GM19463 (cell line): ENCODE measurements around the gene GPRC5D.
A peak's percentile ranks its signal among the peaks of the same experiment; 100 is the strongest.

Experiments used
- ATAC-seq: cut with Tn5 transposase; IDR thresholded peaks from one replicate; pipeline ENCODE4 v1.9.1; 2021; ENCODE audit warnings: mild to moderate bottlenecking, moderate library complexity; ENCODE audit not compliant: unreplicated experiment

GPRC5D gene

DNA sequence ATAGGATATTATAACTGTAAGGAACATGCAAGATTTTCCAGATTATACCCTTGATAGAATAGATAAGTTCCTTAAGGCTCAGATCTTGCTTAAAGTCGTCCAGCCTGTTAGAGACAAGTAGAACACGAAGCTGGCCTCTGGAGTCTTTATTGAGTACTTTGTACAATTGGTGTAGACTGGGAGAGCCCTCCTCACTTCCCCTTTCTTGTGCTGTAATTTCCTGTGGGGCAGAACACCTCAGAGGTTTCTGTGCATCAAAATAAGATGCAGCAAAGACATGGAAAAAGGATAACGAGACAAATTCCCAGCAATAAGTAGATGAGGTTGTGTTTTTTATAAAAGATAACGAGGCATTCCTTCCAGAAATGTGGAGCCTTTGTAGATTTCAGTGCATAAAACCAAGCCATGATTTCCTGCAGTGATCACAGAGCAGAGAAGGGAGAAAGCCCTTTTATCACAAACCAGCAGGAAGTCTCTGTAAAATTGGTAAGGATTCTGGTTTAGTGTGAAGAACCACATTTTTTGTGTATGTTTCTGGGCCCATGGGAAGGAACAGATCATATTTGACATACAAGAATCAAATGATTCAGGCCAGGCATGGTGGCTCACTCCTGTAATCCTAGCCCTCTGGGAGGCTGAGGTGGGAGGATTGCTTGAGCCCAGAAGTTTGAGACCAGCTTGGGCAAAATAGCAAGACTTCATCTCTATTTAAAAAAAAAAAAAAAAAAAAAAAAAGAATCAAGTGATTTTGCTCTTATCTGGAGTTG, 42.6 kb downstream of the GPRC5D start:
- no peak for ATAC-seq

DNA sequence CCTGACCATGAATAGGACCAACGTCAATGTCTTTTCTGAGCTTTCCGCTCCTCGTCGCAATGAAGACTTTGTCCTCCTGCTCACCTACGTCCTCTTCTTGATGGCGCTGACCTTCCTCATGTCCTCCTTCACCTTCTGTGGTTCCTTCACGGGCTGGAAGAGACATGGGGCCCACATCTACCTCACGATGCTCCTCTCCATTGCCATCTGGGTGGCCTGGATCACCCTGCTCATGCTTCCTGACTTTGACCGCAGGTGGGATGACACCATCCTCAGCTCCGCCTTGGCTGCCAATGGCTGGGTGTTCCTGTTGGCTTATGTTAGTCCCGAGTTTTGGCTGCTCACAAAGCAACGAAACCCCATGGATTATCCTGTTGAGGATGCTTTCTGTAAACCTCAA, 43.3 kb downstream of the GPRC5D start:
- ATAC-seq = no peak

- no peak for ATAC-seq
Observed at GRCh38 chr12:12908252-12908651, 43.7 kb downstream of the GPRC5D start.

- ATAC-seq = no peak
Observed at GRCh38 chr12:12907552-12907951, 44.4 kb downstream of the GPRC5D start.

GRCh38 chr12:12903642-12904609, 48.0 kb downstream of the GPRC5D start:
- no peak for ATAC-seq

DNA sequence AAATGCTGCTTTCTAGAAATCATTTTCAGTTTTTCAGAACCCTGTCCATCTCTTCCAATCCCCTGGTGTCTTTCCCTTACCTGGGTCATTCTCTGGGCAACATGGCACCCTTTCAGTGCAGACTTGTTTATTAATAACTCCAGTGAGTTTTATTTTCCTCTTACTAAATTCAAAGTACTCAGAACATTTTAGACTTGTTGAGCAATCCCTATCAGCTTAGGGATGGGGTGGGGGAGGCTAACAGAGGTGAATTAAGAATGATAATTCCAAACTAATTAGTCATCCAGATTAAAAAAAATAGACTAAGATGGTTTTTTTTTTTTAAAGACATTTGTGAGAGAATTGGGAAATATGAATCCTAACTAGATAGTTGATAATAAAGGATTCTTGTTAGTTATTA, 49.9 kb downstream of the GPRC5D start:
- ATAC-seq = no peak

DNA sequence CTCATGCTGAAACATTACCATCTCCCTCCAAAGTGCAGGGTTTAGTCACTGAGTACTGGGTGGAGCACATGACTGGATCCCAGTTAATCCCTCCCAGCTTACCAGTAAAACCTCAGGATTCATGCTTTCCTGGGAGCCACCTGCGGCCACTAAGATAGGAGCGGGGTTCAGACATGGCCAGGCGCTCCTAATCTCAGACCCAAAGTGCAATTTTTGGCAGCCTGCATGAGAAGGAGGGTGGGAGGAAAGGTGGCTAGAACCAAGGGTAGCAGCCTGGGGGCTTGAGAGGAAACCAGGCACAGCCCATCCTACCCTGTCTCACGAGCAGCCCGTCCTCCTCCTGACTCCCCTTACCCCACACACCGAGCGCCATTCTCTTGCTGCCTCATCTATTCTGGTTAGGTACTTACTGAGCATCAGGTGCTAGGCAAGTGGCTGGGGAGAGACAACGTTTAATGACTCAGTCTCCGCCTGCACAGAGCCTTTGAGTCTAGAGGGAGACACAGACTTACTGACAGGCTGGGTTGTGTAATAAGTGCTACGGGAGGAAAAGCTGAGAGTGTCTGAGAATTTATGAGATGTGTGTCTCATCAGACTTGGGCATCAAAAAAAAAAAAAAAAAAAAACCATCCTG, 50.7 kb downstream of the GPRC5D start:
- ATAC-seq = no peak

GRCh38 chr12:12900786-12901157, 51.2 kb downstream of the GPRC5D start:
- no peak for ATAC-seq

- peak; percentile 86 for ATAC-seq
Observed at GRCh38 chr12:12899530-12900380, 52.2 kb downstream of the GPRC5D start.

GRCh38 chr12:12898911-12899511, 53.0 kb downstream of the GPRC5D start:
- no peak for ATAC-seq

GRCh38 chr12:12898136-12898717, 53.7 kb downstream of the GPRC5D start:
- ATAC-seq = no peak

DNA sequence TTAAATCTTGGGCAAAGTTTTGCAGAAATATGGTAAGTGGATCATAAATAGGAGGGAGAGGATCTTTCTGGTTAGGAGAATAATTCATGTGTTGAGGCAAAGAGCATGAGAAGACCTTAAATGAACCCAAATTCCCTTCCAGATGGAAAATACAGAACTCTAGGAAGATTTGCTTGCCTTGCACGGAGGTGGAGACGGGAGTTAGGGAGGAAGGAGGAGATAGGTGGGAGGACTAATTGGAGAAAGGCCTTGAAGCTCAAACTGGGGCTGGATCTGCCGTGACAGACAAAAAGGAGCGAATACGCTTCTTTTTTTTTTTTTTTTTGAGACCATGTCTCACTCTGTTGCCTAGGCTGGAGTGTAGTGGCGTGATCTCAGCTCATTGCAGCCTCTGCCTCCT, 54.7 kb downstream of the GPRC5D start:
- no peak for ATAC-seq

DNA sequence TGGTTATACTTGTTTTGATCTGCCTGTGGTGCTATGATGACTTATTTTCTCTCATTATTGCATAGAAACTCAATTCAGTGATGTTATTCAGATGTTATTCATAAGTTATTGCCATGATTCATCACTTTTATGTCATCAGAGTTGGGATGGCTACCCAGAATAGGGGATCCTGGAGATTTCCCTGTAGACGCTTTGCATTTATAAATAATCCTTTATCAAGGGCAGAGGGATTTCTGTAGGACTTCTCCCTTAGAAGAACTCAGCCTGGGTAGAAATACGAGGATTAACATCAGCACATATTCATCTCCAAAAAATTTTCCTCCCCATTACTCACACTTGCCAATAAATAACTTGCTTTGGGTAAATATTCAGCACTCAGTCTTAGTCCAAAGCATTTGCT, 55.7 kb downstream of the GPRC5D start:
- no peak for ATAC-seq

- ATAC-seq = no peak
Observed at GRCh38 chr12:12893438-12893837, 58.5 kb downstream of the GPRC5D start.

DNA sequence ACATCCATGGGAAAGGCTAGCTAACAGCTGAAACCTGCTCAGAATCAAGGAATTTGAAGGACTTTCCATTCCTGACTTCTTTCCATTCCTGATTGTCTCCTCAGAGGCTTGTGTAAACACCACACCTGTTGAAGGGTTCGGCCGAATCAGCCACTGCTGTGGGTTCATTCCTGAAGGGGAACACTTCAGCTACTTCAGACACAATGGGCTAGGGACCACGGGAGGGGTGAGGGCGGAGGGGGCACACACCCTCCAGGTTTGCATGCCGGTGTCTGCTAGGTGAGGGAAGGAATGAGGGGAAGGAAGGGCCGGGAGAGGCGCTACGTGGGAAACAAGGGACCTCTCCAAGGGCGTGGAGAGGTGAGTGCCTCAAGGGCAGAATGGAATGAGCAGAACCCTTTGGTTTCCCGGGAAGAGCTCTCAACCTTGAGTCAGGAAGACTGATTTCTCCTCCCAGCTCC, 59.3 kb downstream of the GPRC5D start:
- ATAC-seq = no peak

DNA sequence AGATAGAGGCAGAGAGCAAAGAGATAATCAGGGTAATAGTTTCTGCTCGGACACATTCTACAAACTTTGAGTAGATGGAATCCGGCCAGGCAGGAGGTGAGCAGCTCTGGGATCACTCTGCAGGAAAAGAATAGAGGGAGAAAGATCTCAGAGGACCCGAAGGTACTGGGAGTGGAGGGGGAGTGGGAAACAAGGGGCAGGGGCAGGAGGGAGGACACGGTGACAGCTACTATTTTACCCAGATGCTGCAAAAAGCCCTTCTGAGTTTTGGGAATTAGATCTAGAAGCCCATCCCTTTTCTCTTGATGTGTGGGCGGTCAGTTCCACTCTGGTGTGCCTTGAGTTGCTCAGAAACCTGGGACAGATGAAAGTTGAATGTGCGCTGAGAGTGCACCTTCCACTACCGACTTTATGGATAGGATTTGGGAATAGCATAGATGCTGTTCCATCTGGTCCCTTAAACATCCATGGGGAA, 60.1 kb downstream of the GPRC5D start:
- no peak for ATAC-seq

DNA sequence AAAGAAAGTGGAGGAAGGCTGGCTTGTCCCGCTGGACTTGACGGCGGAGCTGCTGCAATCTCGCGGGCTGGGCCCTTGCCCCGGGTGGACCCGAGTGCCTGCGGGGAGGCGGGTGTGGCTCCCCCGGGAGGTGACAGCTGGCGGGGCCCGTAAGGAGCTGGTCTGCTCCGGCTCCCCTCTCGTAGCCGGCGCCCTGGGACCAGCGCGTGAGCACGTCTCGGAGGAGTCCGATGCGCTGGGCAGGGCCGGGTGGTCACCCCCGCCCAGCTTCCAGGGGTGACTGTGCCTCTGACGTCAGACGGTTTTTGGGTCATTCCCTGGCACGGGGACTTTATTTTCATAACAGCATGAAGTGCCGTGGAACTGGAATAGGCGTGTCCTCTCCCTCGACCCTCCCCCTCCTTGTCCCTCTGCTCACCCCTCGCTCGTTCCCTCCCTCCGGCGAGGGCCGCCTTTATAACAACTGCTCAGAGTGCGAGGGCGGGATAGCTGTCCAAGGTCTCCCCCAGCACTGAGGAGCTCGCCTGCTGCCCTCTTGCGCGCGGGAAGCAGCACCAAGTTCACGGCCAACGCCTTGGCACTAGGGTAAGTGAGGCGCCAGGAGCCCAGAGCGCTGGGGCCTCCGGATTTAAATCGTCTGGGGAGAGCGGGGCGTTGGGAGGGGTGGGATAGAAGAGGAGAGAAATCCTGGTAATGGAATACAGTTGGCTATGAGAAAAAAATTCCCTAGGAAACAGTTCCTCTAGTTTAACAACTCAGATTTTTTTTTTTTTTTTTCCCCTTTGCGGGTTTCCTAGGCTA, 60.7 kb downstream of the GPRC5D start, which contains the start of gene GPRC5A:
TSS of gene GPRC5A (plus strand) at position 483 of the 801 bp plus-strand sequence. CDS start 16,688 bp downstream, outside the sequence.
- peak; percentile 43 for ATAC-seq
